MM.1S (cell line): Measurements from ENCODE around the gene VSIG2.

ENCODE experiments used
- DNase-seq: peaks from one replicate; pipeline ENCODE4 v3.0.0-alpha.2; 2015
- H2AFZ ChIP-seq: fragments of 300-600 bp; sonication (generic); 2 replicates; pipeline ENCODE4 v1.6.0; 2016; ENCODE audit warnings: antibody characterized with exemption, low read length
- H3F3A ChIP-seq: fragments of 300-600 bp; sonication (generic); 2 replicates; pipeline ENCODE4 v1.6.1; 2016; ENCODE audit warnings: mild to moderate bottlenecking, antibody characterized with exemption, low read length, moderate library complexity, mixed read lengths; ENCODE audit not compliant: insufficient read depth
- H3K27ac ChIP-seq: fragments of 300-600 bp; sonication (generic); 2 replicates; pipeline ENCODE4 v1.5.1; 2016; ENCODE audit warnings: mild to moderate bottlenecking, low read length
- H3K27me3 ChIP-seq: fragments of 300-600 bp; sonication (generic); replicated peaks from 2 replicates; pipeline ENCODE4 v1.6.0; 2016; ENCODE audit warnings: low read length; ENCODE audit not compliant: insufficient read depth
- H3K36me3 ChIP-seq: fragments of 300-600 bp; sonication (generic); replicated peaks from 2 replicates; pipeline ENCODE4 v1.6.1; 2016; ENCODE audit warnings: mild to moderate bottlenecking, low read length, mixed read lengths; ENCODE audit not compliant: insufficient read depth
- H3K4me1 ChIP-seq: fragments of 300-600 bp; sonication (generic); 2 replicates; pipeline ENCODE4 v1.6.1; 2016; ENCODE audit warnings: low read length, mixed read lengths
- H3K4me2 ChIP-seq: fragments of 300-600 bp; sonication (generic); 2 replicates; pipeline ENCODE4 v1.6.0; 2016; ENCODE audit warnings: low read depth, low read length
- H3K4me3 ChIP-seq: fragments of 300-600 bp; sonication (generic); 2 replicates; pipeline ENCODE4 v1.5.1; 2016; ENCODE audit warnings: low read length, mixed read lengths
- H3K79me2 ChIP-seq: fragments of 300-600 bp; sonication (generic); 2 replicates; pipeline ENCODE4 v1.6.1; 2016; ENCODE audit warnings: mixed run types, low read length, mixed read lengths
- H3K9ac ChIP-seq: fragments of 300-600 bp; sonication (generic); 2 replicates; pipeline ENCODE4 v1.6.1; 2016; ENCODE audit warnings: low read length, mixed read lengths
- H3K9me2 ChIP-seq: fragments of 300-600 bp; sonication (generic); replicated peaks from 2 replicates; pipeline ENCODE4 v1.6.1; 2016; ENCODE audit warnings: mild to moderate bottlenecking, low read length, mixed read lengths; ENCODE audit not compliant: insufficient read depth
- H3K9me3 ChIP-seq: fragments of 300-600 bp; sonication (generic); replicated peaks from 2 replicates; pipeline ENCODE4 v1.6.1; 2016; ENCODE audit warnings: mild to moderate bottlenecking, low read length, mixed read lengths; ENCODE audit not compliant: insufficient read depth
- H4K20me1 ChIP-seq: fragments of 300-600 bp; sonication (generic); 2 replicates; pipeline ENCODE4 v1.6.1; 2016; ENCODE audit warnings: mild to moderate bottlenecking, low read length, moderate library complexity, mixed read lengths; ENCODE audit not compliant: insufficient read depth
- CTCF ChIP-seq: fragments of 300-600 bp; sonication (generic); IDR thresholded peaks from 2 replicates; pipeline ENCODE4 v1.5.1; 2016; ENCODE audit warnings: antibody characterized with exemption, low read length, mixed read lengths
- EZH2 ChIP-seq: fragments of 300-600 bp; sonication (generic); optimal IDR thresholded peaks from 2 replicates; pipeline ENCODE3; 2017; ENCODE audit warnings: low read depth, mild to moderate bottlenecking, antibody characterized with exemption, low read length, mixed read lengths
- EZH2phosphoT487 ChIP-seq: fragments of 300-600 bp; sonication (generic); IDR thresholded peaks from 2 replicates; pipeline ENCODE4 v1.6.1; 2018; ENCODE audit warnings: antibody characterized with exemption, low read length

The VSIG2 gene

DNA sequence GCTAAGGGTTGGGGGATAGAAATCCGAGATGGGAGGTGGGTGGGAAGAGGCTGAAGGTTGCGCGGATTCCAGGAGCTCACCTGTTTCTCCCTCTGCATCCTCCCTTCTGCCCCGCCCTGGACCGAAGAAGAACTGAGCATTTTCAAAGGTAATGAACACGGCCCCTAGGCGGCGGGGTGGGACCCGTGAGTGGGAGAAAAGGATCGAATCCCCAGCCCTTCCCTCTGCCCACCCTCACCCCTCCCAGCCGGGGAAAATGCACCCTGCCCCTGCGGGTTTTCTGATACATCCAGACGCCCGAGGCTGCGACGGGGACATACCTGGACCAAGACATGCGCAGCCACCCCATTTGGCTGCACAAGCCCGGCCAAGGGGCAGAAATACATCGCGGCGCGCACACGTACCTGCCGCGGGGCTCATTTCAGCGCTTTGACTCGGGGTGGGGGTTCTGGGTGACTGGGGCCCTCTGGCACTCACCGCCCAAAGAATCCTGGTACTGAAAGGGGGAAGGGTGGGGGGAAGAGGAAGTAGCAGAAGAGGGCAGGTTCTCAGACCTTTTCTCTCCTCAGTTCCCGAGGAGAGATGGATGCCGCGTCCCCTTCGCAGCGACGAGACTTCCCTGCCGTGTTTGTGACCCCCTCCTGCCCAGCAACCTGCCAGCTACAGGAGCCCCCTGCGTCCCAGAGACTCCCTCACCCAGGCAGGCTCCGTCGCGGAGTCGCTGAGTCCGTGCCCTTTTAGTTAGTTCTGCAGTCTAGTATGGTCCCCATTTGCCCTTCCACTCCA, 6.0 kb downstream of the VSIG2 start:
- TF ChIP-seq EZH2phosphoT487 (no peak), CTCF (peak; percentile 49)
- Histone ChIP-seq H3K4me2 (peak overlapping the region; percentile 96), H3K4me3 (peak overlapping the region; percentile 86), H3K4me1 (peaks cover 13% of the 10 kb centered on the region), H3K36me3 (no peaks in the 10 kb centered on the region), H3F3A (peaks cover 3% of the 10 kb centered on the region; the same call in 1 of the 2 replicates), H2AFZ (peak overlapping the region; percentile 98), H4K20me1 (no peaks in the 10 kb centered on the region), H3K9ac (peak overlapping the region; percentile 56), H3K9me3 (no peaks in the 10 kb centered on the region), H3K27me3 (no peaks in the 10 kb centered on the region), H3K79me2 (no peaks in the 10 kb centered on the region), H3K27ac (peak overlapping the region; percentile 69; the same call in 1 of the 2 replicates), H3K9me2 (no peaks in the 10 kb centered on the region)
- peak; percentile 62 for DNase-seq

DNA sequence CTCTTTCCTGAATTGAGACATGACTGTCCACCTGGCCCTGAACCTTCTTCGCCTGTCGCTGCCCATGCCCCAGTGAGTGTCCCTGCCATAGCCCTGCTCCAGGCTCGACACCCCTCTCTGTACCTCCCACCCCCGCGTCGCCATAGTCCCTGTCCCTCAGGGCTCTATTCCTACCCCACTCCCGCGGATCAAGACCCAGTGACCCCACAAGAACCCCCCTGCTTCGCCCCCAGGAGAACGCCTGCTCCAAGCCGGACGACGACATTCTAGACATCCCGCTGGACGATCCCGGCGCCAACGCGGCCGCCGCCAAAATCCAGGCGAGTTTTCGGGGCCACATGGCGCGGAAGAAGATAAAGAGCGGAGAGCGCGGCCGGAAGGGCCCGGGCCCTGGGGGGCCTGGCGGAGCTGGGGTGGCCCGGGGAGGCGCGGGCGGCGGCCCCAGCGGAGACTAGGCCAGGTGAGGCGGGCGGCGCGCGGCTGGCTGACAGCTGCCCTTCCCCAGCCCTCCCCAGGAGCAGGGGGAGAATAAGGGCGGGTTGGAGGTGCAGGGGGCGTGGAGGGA, 6.7 kb downstream of the VSIG2 start:
- Histone ChIP-seq H3K9me2 (no peaks in the 10 kb centered on the region), H3K9ac (no peak overlapping the region), H3K36me3 (no peaks in the 10 kb centered on the region), H3K4me2 (peak overlapping the region; percentile 96; the same call in 1 of the 2 replicates), H4K20me1 (no peaks in the 10 kb centered on the region), H3K4me3 (peak overlapping the region; percentile 86; the same call in 1 of the 2 replicates), H3K4me1 (peaks cover 14% of the 10 kb centered on the region), H3K79me2 (no peaks in the 10 kb centered on the region), H3K27me3 (no peaks in the 10 kb centered on the region), H3K9me3 (no peaks in the 10 kb centered on the region), H2AFZ (no peak overlapping the region), H3F3A (peaks cover 3% of the 10 kb centered on the region; the same call in 1 of the 2 replicates), H3K27ac (no peak overlapping the region)
- DNase-seq, result no peak
- TF ChIP-seq EZH2 (no peak), EZH2phosphoT487 (no peak)

DNA sequence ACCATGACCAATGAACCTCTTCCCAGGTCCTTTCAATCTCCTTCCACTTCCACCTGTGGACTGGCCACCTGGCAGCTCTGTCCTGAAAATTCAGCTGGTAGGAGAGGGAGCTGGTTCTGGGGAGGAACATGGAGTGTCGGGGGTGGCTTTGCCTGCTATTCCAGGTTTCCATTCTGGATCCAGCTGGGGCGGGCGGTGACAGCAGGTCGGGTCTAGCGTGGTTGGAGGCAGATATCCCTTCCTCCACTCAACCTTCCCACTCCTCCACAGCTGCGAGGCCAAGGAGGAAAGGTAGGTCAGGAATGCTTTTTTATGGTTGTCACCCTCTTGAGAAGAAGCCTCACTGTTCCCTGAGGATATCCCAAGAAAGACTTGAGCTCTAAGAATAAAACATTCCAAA, 9.0 kb downstream of the VSIG2 start:
- no peak overlapping the region for H3K9ac ChIP-seq
- TF ChIP-seq EZH2 (no peak), CTCF (no peak), EZH2phosphoT487 (no peak)
- H3K9me3 ChIP-seq, result no peaks in the 10 kb centered on the region
- no peaks in the 10 kb centered on the region for H3K9me2 ChIP-seq
- H4K20me1 ChIP-seq, result no peaks in the 10 kb centered on the region
- no peaks in the 10 kb centered on the region for H3K79me2 ChIP-seq
- peaks cover 11% of the 10 kb centered on the region; the same call in 1 of the 2 replicates for H3K4me1 ChIP-seq
- no peak for DNase-seq
- H2AFZ ChIP-seq, result no peak overlapping the region
- H3K4me2 ChIP-seq, result no peak overlapping the region
- no peak overlapping the region for H3K4me3 ChIP-seq
- no peaks in the 10 kb centered on the region for H3K36me3 ChIP-seq
- peaks cover 3% of the 10 kb centered on the region; the same call in 1 of the 2 replicates for H3F3A ChIP-seq
- no peaks in the 10 kb centered on the region for H3K27me3 ChIP-seq
- no peak overlapping the region for H3K27ac ChIP-seq

- Histone ChIP-seq H3K4me1 (peaks cover 11% of the 10 kb centered on the region; the same call in 1 of the 2 replicates), H3F3A (peaks cover 3% of the 10 kb centered on the region; the same call in 1 of the 2 replicates), H3K4me3 (no peak overlapping the region), H3K79me2 (no peaks in the 10 kb centered on the region), H3K4me2 (no peak overlapping the region), H3K9me2 (no peaks in the 10 kb centered on the region), H3K27me3 (no peaks in the 10 kb centered on the region), H3K9me3 (no peaks in the 10 kb centered on the region), H3K36me3 (no peaks in the 10 kb centered on the region), H3K9ac (no peak overlapping the region), H4K20me1 (no peaks in the 10 kb centered on the region), H2AFZ (no peak overlapping the region), H3K27ac (no peak overlapping the region)
- no peak for DNase-seq
- TF ChIP-seq CTCF, result no peak
- TF ChIP-seq EZH2phosphoT487, result no peak
Measured at GRCh38 chr11:124742555-124742954, 9.5 kb downstream of the VSIG2 start.
